Right kidney (tissue), 1 donor: ENCODE results near the gene FAM120AOS.
"Not testable (repeated sequence)": the region's sequence is repeated elsewhere in the genome, so short reads cannot be mapped to it uniquely, and the experiment has no call there.

ENCODE experiments used
- DNase-seq: peaks from one replicate; pipeline ENCODE4 v3.0.0-alpha.2; 2016

Gene FAM120AOS

DNA sequence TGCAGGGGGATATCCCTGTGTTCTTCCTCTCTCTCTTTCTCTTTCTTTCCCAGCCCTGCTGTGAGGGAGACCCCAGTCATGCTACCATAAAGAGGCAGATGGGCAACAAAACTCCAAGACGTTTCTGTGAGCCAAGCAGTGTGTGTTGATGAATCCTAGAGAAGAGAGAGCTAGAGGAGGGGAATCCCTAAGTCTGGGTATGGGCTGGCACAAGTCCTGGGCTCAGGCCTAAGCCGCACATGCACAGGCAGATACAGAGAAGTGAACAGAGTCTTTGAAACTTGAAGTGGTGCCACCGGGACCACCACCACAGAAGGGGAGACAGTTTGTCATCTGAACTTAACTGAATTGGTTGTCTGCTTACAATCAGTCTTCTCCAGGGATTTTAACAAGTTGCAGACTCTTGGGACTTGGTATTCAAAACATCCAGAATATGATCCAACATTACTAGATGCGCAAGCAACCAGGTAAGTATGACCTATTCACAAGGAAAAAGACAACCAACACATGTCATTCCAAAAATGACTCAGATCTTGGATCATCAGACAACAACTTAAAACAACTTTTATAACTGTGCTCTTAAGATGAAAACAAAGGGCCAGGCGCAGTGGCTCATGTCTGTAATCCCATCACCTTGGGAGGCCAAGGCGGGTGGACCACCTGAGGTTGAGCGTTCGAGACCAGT lies 12.3 kb downstream of the FAM120AOS start:
- no peak for DNase-seq

DNA sequence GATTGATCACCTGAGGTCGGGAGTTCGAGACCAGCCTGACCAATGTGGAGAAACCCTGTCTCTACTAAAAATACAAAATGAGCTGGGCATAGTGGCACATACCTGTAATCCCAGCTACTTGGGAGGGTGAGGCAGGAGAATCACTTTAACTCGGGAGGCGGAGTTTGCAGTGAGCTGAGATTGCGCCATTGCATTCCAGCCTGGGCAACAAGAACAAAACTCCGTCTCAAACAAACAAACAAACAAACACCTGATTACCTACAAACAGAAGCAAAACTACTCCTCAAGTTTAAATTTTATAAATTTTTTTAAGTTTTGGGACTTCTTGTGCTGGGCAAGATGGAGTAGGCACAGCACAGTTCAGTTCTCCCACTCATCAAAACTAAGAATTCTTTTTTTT lies 14.1 kb downstream of the FAM120AOS start:
- DNase-seq, result not testable (repeated sequence)

DNA sequence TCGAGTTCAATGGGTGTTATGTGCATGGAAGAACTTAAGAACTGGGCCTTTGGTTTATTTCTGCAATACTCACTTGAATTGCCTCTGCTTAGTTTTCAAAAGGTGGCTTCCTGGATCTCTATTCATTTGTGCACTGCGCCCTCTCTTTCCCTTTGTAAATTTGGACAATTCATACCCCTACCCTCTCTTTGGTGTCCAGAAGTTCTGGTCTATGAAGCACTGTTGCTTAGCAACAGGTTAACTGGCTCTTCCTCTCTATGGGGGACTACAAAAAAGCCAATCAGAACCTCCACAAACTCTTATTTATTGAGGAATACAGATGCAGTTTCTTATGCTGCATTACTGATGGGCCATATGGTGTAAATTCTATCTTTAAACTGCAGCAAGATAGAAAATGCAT lies 15.4 kb downstream of the FAM120AOS start:
- no peak for DNase-seq

DNA sequence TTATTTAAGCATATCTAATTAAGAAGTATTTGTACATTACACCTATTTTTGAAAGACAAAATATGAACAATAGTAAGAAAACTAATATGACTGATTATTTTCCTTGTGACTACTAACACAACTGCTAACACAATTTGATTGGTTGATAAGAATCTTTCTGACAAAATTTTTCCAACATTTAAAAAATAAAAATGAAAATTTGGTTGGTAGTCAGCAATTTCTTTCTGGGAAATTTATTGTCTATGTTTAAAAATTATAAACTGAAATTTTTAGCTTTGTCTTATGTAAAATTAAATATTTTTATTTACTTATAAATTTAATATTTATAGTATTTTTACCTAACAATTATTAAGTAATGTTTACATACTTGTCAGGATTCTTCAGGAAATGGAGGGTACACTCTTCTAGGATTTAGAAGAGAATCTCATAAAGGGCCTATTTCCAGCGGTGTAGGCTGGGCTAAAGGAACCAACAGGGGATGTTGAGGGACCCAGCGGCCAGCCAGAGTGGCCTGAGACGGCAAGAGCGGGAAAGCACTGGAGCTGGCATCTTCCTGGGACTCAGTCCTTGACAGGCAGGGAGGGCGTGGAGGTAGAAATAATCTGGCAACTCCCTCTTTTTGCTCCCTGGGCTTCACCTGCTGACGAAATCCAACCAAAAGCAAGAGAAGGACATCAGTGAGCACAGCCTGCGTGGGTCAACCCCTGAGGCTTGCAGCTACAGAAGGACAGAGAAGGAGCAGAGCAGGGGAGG lies 16.6 kb downstream of the FAM120AOS start:
- no peak for DNase-seq

DNA sequence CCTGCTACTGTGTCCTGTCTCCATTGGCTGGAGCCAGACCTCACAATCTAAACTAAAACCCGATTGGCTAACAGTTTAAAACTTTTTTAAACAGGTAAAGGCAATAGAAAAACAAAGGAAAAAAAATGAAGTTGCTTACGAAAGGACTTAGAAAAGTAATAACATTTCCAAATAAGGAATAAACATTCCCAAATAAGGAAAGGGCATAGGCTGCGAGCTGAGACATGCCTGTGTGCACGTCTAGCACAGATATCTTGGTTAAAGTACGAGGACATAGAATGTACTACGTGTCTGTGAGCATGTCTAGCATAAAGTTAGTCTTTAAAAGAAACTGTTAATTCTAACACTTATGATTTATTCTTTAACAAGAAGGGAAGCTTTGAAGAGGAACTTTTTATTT lies 17.2 kb downstream of the FAM120AOS start:
- DNase-seq, result no peak

DNA sequence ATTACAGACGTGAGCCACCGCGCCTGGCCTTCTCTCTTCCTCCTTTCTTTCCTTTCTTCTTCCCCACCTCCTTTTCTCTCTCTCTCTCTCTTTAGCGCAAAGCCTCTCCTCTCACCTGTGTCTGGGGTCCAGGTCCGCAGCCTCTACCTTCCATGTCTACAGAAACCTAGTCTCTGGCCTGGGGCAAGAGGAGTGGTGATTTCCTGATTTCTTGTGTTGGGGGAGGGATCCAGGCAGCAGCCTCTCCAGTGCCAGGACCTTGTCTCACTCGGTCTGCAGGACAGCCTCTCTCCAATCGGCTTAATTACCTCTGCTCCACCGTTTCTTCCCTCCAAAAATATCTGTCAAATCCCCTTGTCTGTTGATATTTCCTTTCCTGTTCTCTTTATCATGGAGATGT lies 18.0 kb downstream of the FAM120AOS start:
- no peak for DNase-seq

DNA sequence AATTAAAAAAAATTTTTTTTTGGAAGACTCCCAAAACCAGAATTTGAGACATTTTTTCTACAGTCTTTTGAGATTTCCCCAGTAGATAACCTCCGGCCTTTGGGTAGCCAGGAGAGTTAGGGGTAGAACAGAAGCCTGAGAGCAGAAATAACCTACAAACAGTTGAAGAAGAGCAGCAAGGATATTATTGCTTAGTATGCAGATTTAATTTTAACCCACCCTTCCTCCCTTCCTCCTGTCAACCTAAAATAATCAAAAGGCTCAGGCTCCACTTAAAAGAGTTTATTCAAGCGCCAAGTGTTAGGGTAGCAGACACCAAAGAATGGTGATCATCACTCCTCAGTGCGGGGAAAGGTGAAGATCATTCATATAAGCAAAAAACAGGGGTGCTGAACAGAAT lies 19.3 kb downstream of the FAM120AOS start:
- no peak for DNase-seq

DNA sequence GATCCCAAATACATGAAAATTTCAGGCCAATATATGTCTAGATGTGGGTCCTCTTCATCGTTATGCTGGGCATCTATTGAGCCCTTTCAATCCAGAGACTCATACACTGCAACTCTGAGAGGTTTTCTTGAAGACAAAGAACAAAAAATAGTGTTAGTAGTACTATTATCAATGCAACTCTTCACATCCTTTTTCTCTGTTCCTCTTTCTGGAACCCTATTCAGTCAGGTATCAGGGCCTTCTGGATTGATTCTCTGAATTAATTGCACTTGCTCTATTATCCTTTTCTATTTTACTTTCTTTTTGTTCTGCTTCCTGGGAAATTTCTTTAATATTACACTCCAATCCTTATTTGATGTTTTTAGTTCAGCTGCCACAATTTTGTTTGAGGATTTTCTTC lies 20.4 kb downstream of the FAM120AOS start:
- DNase-seq, result no peak

DNA sequence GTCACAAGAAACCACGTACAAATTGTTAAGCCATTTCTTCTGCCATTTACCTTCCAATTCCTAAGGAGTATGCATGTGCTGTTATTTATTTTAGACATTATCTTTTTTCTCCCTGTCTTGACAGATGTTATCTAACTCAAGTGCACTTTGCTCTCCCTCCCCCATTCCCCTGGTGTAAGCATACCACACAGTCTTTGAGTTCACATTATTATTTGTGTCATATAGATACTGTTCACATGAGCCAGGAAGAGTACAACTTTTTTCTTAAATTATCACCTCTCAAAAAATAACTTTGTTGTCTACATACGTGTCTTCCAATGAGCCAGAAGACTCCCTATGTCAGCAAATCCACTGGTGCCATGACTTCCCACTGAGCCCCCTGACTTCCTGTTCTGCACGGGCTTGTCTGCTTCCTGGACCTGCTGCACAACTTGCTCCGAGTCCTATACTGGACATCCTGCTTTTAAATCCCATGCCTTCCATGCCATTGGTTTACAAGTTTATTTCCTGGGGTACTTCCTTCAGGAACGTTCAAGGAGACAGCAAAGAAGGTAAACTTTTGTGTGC lies 21.8 kb downstream of the FAM120AOS start:
- DNase-seq, result no peak

DNA sequence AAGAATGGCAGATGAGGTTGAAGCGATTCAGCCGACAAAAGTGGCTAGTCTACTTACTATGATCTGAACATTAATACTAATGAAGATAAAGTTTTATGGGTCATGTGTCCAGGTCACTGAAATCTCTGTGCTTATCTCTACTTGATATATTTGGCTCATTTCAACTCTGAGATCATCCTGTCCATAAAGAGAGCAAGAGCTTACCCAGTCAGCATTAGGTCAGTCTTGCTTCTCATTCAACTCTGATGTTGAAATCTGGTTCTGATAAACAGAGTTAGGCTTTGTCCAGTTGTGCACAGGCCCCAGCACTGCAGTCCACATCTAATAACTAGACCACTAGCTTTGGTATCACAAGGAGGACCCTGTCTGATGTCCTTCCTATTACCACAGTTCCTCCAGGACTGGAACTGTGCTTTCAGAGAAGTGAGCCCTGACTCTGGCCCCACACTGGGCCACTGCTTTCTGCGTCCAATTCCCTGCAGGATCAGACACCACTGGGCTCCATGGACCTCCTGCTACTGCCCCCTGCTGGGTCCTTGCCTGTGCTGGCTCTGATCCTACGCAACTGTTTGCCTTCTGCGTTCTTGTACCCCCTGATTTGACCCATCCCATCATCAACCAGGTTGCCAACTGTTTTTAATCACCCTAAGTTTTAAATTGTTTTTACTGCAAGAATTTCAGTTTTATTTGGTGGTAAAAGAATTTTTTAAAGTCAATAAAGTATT lies 25.6 kb downstream of the FAM120AOS start:
- no peak for DNase-seq

DNA sequence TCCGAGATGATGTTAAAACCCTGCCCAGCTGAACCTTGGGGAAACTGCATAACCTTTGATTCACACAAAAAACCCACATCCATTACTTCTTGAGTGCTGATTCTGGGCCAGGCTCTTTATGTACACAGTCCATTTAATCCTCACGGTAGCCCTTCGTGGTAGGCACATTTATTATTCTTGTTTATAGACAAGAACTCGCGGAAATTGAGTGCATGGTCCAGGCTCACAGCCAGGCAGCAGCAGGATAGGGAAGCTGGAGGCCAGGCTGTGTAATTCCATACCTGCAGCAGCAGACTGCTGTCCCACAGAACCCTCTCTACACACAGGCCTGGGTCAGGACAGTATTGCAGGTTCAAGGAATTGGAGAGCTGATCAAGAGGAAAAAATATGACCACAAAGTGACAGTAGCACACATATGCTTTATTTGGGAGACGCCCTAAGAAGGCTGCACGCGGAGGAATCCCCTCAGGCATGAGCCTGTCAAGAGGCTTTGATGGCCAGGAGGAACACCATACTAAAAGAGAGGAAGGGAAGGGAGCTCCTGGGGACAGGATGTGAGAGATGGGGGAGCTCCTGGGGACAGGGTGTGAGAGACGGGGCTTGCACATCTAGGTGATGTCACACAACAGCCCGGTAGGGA lies 30.3 kb downstream of the FAM120AOS start:
- DNase-seq, result no peak

DNA sequence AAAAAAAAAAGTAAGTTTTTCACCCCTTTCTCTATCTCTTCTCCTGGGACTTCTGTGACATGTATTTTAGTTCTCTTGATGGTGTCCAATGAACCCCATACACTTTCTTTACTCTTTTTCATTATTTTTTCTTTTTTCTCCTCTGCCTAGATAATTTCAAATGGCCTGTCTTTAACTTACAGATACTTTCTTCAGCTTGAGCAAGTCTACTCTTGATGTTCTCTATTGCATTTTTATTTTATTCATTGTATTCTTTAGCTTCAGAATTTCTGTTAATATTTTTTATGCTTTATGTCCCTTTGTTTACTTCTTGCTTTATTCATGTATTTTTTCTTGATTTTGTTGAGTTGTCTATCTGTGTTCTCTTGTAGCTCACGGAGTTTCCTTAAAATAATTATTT lies 34.4 kb downstream of the FAM120AOS start:
- no peak for DNase-seq

DNA sequence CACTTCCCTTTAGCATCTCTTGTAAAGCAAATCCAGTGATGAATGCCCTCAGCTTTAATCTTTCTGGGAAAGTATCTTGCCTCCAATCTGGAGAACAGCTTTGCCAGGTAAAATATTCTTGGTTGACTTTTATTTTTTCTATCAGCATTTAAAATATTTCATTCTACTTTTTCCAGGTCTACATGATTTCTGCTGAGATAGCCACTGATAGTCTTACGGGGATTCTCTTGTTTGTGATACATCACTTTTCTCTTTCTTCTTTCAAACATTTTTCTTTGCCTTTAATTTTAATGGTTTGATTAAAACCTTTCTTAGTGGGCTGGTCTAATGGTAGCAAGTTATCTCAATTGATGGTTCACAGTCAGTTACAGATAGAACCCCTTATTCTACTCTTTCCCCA lies 35.8 kb downstream of the FAM120AOS start:
- DNase-seq, result no peak

DNA sequence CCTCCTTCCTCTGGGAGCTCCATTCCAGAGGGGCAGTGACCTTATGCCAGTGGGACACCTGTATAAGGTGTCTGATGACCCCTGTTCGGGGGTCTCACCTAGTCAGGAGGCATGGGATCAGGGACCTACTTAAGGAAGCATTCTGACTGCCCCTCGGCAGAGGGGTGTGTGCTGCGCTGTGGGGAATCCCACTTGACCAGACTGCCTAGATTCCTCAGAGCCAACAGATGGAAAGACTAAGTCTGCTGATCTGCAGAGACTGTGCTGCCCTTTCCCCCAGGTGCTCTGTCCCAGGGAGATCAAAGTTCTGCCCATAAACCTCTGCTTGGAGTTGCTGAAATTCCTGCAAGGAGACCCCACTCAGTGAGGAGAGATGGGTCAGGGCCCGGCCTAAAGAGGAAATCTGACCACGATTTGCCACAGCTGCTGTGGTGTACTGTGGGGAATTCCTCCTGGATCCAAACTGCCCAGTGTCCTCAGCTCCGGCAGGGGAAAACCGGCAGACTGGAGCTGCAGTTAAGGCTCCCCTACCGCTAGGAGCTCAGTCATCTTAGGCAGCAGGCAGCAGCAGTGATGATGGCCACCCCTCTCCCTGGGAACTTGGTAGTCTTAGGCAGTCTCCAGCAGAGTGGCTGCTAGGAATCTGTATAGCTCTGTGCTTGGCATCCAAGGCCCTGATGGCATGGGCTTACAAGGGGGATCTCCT lies 36.7 kb downstream of the FAM120AOS start:
- no peak for DNase-seq

DNA sequence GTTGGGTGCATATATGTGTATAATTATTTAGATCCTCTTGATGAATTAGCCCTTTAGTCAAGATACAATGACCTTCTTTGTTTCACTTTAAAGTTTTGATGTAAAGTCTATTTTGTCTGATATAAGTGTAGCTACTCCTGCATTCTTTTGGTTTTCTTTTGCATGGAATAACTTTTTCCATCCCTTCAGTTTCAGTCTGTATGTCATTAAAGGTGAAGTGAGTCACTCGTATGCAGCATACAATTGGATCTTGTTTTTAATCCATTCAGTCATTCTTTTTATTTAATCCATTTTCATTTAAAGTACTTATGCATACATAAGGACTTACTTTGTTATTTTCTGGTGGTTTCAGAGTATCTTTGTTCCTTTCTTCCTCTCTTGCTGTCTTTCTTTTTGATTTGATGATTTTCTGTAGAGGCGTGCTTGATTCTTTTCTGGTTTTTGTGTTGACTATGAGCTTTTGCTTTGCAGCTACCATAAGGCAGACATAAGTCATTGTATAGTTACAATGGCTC lies 38.1 kb downstream of the FAM120AOS start:
- no peak for DNase-seq

DNA sequence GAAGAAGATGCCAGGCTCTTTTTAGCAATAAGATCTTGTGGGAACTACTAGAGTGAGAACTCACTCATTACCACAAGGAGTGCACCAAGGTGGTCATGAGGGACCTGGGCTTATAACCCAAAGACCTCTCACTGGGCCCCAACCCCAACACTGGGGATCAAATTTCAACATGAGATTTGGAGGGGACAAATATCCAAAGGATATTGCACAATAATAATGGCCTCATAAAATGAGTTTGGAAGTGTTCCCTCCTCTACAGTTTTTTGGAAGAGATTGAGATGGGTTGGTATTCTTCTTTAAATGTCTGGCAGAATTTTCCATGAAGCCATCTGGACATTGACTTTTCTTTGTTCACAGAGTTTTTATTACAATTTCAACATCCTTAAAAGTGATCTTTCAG lies 39.9 kb downstream of the FAM120AOS start:
- no peak for DNase-seq

DNA sequence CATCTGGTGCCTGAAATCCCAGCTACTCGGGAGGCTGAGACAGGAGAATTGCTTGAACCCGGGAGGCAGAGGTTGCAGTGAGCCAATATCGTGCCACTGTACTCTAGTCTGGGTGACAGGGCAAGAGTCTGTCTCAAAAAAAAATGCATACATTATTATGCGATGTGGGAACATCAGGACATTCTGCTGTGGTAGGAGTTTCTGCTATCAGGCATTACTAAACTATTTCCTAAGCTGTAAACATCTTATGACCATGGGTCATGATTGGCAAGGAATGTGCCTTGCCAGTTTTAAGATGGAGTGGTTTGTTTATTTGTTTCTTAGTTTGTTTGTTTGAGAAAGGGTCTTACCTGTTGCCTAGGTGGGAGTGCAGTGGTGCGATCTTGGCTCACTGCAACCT lies 47.0 kb downstream of the FAM120AOS start:
- DNase-seq, result no peak

DNA sequence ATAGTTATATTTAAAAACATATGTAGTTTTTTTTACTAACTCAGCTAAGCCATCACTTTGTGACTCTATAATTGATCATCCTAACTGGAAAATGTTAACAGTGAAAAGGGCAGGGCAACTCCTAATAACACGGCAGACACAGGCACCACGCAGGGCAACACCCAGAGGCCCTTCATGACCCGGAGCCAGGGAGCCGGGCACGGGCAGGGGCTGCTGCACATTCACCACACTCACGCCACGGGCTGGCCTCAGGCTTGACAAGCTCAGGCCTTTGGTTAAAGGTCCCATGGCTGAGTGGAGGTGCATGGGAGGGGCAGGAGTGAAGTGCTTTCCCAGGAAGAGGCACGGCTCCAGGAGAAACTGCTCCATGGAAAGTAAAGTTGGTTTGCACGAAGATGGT lies 54.9 kb downstream of the FAM120AOS start:
- no peak for DNase-seq

DNA sequence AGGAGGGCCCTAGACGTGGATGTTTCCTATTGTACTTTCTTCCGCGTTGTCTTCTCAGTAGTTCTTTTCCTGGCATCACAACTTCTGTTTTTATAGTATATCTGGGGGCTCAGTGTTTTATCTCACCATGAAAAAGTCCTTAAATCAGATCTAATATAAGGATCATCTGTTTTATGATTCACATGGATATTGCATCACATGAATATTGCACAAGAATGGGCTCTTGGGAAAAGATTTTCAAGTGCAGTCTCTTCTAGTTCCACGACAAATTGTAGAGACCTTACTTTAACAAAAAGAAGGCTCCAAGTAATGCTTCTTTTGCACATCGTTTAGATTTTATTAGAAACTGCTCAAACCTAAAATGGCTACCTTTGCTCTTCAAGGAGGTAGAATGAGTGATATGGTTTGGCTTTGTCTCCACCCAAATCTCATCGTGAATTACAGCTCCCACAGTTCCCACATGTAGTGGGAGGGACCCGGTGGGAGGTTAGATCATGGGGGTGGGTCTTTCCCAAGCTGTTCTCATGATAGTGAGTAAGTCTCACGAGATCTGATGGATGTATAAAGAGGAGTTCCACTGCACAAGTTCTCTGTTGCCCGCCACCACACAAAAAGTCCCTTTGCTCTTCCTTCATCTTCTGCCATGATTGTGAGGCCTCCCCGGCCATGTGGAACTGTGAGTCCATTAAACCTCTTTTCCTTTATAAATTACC lies 55.6 kb downstream of the FAM120AOS start:
- DNase-seq, result no peak
